ENCODE results near the gene MAP3K3. TPM values are rescaled to one million over a fixed set of nuclear protein-coding genes. Genes with fewer than 3 reads are reported as not detected.

Gene MAP3K3
- total RNA-seq, 1 experiment from 2014 or later, result 24.3 TPM

GRCh38 chr17:63573634-63574033 is 48.6 kb upstream of the MAP3K3 start:
- Mint-ChIP-seq H3K4me3 (no peak overlapping the region), H3K27ac (peak overlapping the region in 1 of 3 experiments; percentile 26; a peak in 1 of 7 replicates)
- no CpG with 5 or more reads among the region's 5 CpGs for WGBS (ENCODE audit: extremely low coverage, insufficient read length, low lambda C conversion rate)

More at GRCh38 chr17:63573634-63574033, 48.6 kb upstream of the MAP3K3 start:
- Histone ChIP-seq H2AK5ac (ENCODE audit: insufficient read length, low read length) (no peak overlapping the region), H4K5ac (ENCODE audit: insufficient read length, low read depth, low read length) (no peak overlapping the region), H3K23ac (ENCODE audit: insufficient read length, low read depth, low read length) (no peak overlapping the region), H2BK120ac (ENCODE audit: low read depth, low read length, poor library complexity, severe bottlenecking) (no peak overlapping the region), H2BK12ac (ENCODE audit: insufficient read length, low read depth, low read length) (no peak overlapping the region), H3K79me2 (ENCODE audit: insufficient read depth, low read length) (peaks cover 1% of the 10 kb centered on the region; the same call in 1 of the 2 replicates), H3K4me2 (ENCODE audit: insufficient read depth, insufficient read length, low read length) (no peak overlapping the region), H4K8ac (replicated peaks; ENCODE audit: insufficient read length, low read depth, low read length) (no peak overlapping the region), H3K27ac (ENCODE audit: insufficient read length, low read depth, low read length) (no peak overlapping the region), H3K9ac (ENCODE audit: extremely low read depth, insufficient read length, low read length) (no peak overlapping the region), H2BK20ac (ENCODE audit: low read depth, low read length, poor library complexity, severe bottlenecking) (no peak overlapping the region), H2BK15ac (ENCODE audit: low read depth, low read length) (no peak overlapping the region), H3T11ph (ENCODE audit: low read length) (no peak overlapping the region), H3K4ac (ENCODE audit: low read depth, low read length) (no peak overlapping the region), H3K18ac (ENCODE audit: insufficient read length, low read depth, low read length) (no peak overlapping the region), H4K20me1 (ENCODE audit: control insufficient read depth, insufficient read depth, insufficient read length) (no peaks in the 10 kb centered on the region), H3K56ac (ENCODE audit: insufficient read length, low read depth, low read length) (no peak overlapping the region), H2AFZ (ENCODE audit: low read length) (no peak overlapping the region), H3K79me1 (ENCODE audit: insufficient read depth, low read depth, low read length, poor library complexity, severe bottlenecking) (peaks cover 6% of the 10 kb centered on the region), H3K27me3 (ENCODE audit: insufficient read depth, low read length) (no peaks in the 10 kb centered on the region), H3K4me1 (ENCODE audit: insufficient read depth, low read length) (no peaks in the 10 kb centered on the region), H4K91ac (ENCODE audit: insufficient read length, low read depth, low read length) (no peak overlapping the region), H3K9me3 (ENCODE audit: control insufficient read depth, low read depth, low read length) (no peaks in the 10 kb centered on the region), H3K14ac (ENCODE audit: insufficient read depth, low read length) (no peak overlapping the region), H3K23me2 (ENCODE audit: insufficient read length, low read depth, low read length, poor library complexity, severe bottlenecking) (no peaks in the 10 kb centered on the region), H2BK5ac (ENCODE audit: insufficient read length, low read length) (no peak overlapping the region)
- Mint-ChIP-seq H3K36me3 (ENCODE audit: insufficient read depth in 1 of 3, low read depth in 3 of 3) (peaks cover 0 to 7% (median 0%) of the 10 kb centered on the region in 3 experiments; a peak in 1 of 7 replicates), H3K27me3 (ENCODE audit: low read depth) (no peaks in the 10 kb centered on the region), H3K9me3 (no peaks in the 10 kb centered on the region), H3K4me1 (peaks cover under 1 to 3% of the 10 kb centered on the region in 2 experiments; a peak in 3 of 4 replicates)
- TF ChIP-seq CTCF (conservative IDR thresholded peaks at IDR 0.05), result peak; percentile 68
- DNase-seq, result no peak
